WI38 (cell line): ENCODE data around the gene CDC123.
"Not testable (repeated sequence)": the region's sequence is repeated elsewhere in the genome, so short reads cannot be mapped to it uniquely, and the experiment has no call there.

Experiments used
- H3K4me3 ChIP-seq: 2 replicates; pipeline ENCODE4 v1.5.1; 2011; ENCODE audit warnings: low read depth, mild to moderate bottlenecking, control low read depth, low read length
- TF ChIP-seq, protein P1 (sequence below): IDR thresholded peaks from 2 replicates; pipeline ENCODE4 v1.5.1; 2012; ENCODE audit warnings: low read depth, mild to moderate bottlenecking, control low read depth, low read length

Gene CDC123

DNA sequence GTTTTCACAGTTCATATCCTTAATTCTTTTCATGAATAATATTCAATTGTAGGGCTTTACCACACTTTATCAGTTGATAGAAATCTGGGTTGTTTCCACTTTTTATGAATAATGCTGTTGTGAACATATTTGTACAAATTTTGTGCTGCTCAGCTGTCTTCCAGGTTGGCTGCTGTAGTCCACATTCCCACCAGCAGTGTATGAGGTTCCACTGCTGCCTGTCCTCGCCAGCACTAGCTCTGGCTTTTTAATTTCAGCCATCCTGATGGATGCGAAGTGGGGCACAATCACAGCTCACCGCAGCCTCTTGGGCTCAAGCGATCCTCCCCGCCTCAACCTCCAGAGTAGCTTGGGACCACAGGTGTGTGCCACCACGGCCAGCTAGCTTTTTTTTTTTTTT lies 33.1 kb upstream of the CDC123 start:
- H3K4me3 ChIP-seq: no peak overlapping the region
- TF ChIP-seq, protein P1, sequence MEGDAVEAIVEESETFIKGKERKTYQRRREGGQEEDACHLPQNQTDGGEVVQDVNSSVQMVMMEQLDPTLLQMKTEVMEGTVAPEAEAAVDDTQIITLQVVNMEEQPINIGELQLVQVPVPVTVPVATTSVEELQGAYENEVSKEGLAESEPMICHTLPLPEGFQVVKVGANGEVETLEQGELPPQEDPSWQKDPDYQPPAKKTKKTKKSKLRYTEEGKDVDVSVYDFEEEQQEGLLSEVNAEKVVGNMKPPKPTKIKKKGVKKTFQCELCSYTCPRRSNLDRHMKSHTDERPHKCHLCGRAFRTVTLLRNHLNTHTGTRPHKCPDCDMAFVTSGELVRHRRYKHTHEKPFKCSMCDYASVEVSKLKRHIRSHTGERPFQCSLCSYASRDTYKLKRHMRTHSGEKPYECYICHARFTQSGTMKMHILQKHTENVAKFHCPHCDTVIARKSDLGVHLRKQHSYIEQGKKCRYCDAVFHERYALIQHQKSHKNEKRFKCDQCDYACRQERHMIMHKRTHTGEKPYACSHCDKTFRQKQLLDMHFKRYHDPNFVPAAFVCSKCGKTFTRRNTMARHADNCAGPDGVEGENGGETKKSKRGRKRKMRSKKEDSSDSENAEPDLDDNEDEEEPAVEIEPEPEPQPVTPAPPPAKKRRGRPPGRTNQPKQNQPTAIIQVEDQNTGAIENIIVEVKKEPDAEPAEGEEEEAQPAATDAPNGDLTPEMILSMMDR: no peak

DNA sequence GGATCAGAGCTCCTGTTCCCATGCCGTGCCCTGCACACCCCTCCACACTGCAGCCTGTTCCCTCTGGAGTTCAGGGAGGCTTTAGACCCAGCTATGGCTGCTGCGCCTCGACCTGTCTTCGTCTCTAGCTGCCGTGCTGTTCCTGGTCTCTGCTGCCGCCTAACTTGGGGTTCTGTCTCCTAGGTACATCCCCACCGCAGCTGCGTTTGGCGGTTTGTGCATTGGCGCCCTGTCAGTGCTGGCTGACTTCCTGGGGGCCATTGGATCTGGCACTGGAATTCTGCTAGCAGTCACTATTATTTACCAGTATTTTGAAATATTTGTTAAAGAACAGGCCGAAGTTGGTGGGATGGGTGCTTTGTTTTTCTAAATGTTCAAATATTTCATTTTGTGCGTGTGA lies 31.9 kb upstream of the CDC123 start:
- H3K4me3 ChIP-seq: no peak overlapping the region

DNA sequence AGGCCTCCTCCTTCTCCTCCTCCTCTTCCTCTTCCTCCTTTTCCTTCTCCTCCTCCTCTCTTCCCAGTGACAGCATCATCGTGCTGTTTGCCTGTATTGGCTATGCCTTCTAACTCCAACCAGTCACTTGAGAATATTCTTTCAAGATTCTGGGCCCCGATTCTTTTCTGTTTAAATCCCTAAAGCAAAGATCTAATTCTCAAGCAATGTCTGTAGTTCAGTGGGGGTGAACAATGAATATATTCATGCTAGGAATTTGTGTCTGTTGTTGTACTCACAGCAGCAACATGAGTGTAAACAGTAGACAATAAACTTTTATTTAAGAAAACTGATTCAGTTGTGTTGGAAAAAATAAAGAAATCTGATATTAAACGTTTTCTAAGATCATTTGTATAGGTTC lies 31.0 kb upstream of the CDC123 start:
- TF ChIP-seq, protein P1: no peak
- H3K4me3 ChIP-seq: no peak overlapping the region

More for the DNA sequence above, 31.9 kb upstream of the CDC123 start:
- TF ChIP-seq, protein P1: no peak

DNA sequence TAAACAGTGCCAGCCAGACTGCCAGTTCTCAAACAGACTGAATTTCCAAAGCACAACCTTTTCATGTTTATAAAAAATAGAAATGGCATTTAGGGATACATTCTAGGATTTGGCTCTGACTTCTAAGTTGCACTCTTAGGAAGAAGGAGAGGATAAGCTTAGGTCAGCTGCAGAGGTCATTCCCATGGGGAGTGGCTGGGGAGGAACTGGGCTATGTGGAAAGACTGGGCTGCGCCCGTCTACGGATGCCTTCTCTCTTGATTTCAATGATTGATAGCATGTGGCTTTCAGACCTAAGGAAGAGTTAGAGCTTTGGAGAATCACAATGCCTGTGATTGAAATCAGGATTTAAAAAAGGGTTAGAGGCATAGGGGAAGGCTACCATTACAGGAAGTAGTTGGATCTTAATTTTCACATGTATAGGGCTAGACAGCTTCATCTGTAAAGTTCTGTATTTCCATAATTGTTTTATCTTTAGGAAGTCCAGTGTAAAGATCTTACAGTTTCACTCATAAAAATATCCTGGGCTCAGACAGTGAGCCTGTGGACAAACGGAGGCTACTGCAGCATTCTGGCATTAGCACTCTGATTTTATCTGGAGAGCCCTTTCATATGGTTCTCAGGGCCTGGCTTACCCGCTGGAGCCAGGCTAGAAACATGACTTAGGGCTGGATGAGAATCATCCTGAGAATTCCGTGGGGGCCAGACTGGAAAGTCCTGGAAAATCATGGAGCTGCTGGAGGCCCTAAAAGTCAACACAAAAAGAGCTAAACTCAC lies 29.8 kb upstream of the CDC123 start:
- TF ChIP-seq, protein P1: no peak
- no peak overlapping the region for H3K4me3 ChIP-seq

DNA sequence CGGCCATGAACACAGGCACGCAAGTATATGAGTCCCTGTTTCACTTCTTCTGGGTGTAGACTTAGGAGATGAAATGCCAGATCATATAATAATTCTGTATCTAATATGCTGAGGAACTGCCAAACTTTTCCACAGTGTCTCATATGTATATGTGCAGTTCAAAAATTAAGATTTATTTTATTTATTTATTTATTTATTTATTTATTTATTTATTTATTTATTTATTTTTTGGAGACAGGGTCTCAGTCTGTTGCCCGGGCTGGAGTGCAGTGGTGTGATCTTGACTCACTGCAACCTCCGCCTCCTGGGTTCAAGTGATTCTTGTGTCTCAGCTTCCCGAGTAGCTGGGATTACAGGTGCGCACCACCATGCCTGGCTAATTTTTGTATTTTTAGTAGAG lies 24.5 kb upstream of the CDC123 start:
- not testable (repeated sequence) for H3K4me3 ChIP-seq

DNA sequence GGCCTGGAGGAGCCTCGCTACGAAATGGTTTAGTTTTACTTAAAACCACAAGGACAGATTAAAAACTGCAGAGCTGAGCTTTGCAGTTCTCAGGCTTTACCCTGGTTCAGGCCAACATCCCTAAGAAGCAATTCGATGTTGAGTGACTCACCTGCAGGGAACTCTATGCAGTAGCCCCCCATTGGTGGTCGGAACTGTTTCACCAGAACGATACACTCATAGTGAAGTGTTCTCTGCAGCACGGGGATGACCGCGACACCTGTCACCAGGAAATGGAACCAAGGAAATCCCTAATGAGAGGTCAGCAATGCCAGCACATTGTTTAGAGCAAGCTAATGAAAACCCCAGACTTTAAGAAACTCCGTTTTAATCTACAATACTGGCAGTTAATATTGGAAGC lies 18.3 kb upstream of the CDC123 start:
- H3K4me3 ChIP-seq: no peak overlapping the region
- TF ChIP-seq, protein P1: no peak

DNA sequence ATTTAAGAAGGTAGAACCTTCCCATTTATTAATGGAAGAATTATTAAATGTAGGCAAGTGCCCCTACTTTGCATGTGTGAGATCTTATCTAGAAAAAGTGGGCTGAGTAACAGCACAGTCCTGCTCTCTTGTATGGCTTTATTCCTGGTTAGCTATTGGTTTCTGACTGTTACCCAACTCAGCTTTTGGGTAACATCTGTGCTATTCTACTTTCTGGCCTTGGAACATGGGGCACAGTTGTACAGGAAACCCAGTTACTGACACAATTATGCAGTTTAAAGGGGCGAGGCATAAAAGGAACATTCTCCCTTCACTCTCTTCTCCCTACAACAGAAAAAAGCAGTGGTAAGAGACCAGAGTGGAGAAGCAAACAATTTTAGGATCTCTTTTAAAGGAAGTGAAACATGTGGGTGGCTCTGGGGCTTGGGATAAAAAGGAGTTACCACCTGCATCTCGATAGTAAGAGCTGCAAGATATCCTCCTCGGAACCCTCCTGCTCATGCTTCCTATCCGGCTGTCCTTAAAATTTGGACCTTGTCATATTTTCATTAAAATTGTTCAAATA lies 16.3 kb upstream of the CDC123 start:
- no peak overlapping the region for H3K4me3 ChIP-seq
- TF ChIP-seq, protein P1: no peak
